ENCODE data around the gene MACROD2.

MACROD2 gene

GRCh38 chr20:14178528-14178927, 183.2 kb downstream of the MACROD2 start:
- no peak overlapping the region for H3K4me3 ChIP-seq (ENCODE audit: low read length)
- no peak for TF ChIP-seq CTCF (conservative IDR thresholded peaks at IDR 0.05; ENCODE audit: low read depth, low read length)
- no peak for DNase-seq (ENCODE audit: low read depth)

- TF ChIP-seq CTCF (conservative IDR thresholded peaks at IDR 0.05; ENCODE audit: low read depth, low read length) = no peak
- no peak overlapping the region for H3K4me3 ChIP-seq (ENCODE audit: low read length)
- DNase-seq (ENCODE audit: low read depth) = no peak
These were observed 183.6 kb downstream of the MACROD2 start for GRCh38 chr20:14178952-14179351.

- DNase-seq (ENCODE audit: low read depth) = no peak
- peak; percentile 61 for TF ChIP-seq CTCF (conservative IDR thresholded peaks at IDR 0.05; ENCODE audit: low read depth, low read length)
- H3K4me3 ChIP-seq (ENCODE audit: low read length) = no peak overlapping the region
These were observed 194.6 kb downstream of the MACROD2 start for GRCh38 chr20:14189794-14190402.

- no peak for DNase-seq (ENCODE audit: low read depth)
- H3K4me3 ChIP-seq (ENCODE audit: low read length) = no peak overlapping the region
- TF ChIP-seq CTCF (conservative IDR thresholded peaks at IDR 0.05; ENCODE audit: low read depth, low read length) = no peak
These were observed 196.2 kb downstream of the MACROD2 start for GRCh38 chr20:14191559-14191958.

GRCh38 chr20:14193443-14193842, 198.1 kb downstream of the MACROD2 start:
- no peak for DNase-seq (ENCODE audit: low read depth)
- TF ChIP-seq CTCF (conservative IDR thresholded peaks at IDR 0.05; ENCODE audit: low read depth, low read length) = no peak

GRCh38 chr20:14193885-14194284, 198.6 kb downstream of the MACROD2 start:
- DNase-seq (ENCODE audit: low read depth) = no peak
- peak; percentile 37 for TF ChIP-seq CTCF (conservative IDR thresholded peaks at IDR 0.05; ENCODE audit: low read depth, low read length)
- no peak overlapping the region for H3K4me3 ChIP-seq (ENCODE audit: low read length)

More at GRCh38 chr20:14193443-14193842, 198.1 kb downstream of the MACROD2 start:
- no peak overlapping the region for H3K4me3 ChIP-seq (ENCODE audit: low read length)

GRCh38 chr20:14197097-14197496, 201.8 kb downstream of the MACROD2 start:
- no peak overlapping the region for H3K4me3 ChIP-seq (ENCODE audit: low read length)
- no peak for DNase-seq (ENCODE audit: low read depth)
- TF ChIP-seq CTCF (conservative IDR thresholded peaks at IDR 0.05; ENCODE audit: low read depth, low read length) = no peak

Measured in retinal pigment epithelial cell (primary cell).